Mesothelial cell of epicardium (in vitro differentiated cells): ENCODE data around the gene RSRC1. TPM values are rescaled to one million over a fixed set of nuclear protein-coding genes. Genes with fewer than 3 reads are reported as not detected.

Experiments
- DNase-seq, 2 experiments: peaks; one replicate each; pipeline ENCODE4 v3.0.0; 2021; ENCODE audit warnings: low spot score in 2 of 2; ENCODE audit not compliant: unreplicated experiment in 2 of 2
- H3K27ac Mint-ChIP-seq: 2 replicates; pipeline ENCODE4 v1.8.0; 2021; ENCODE audit warnings: mixed read lengths
- H3K27me3 Mint-ChIP-seq: 2 replicates; pipeline ENCODE4 v1.8.0; 2021; ENCODE audit warnings: low read depth, mixed read lengths
- H3K36me3 Mint-ChIP-seq: 2 replicates; pipeline ENCODE4 v1.8.0; 2021; ENCODE audit warnings: mixed read lengths
- H3K4me1 Mint-ChIP-seq: 2 replicates; pipeline ENCODE4 v1.8.0; 2021; ENCODE audit warnings: mixed read lengths
- H3K4me3 Mint-ChIP-seq: 2 replicates; pipeline ENCODE4 v1.8.0; 2021; ENCODE audit warnings: mild to moderate bottlenecking, moderate library complexity, mixed read lengths
- H3K9me3 Mint-ChIP-seq: 2 replicates; pipeline ENCODE4 v1.8.0; 2021; ENCODE audit warnings: mixed read lengths
- CTCF ChIP-seq: fragments of 200-600 bp; sonication (generic); IDR thresholded peaks from one replicate; pipeline ENCODE4 v1.5.0; 2021; ENCODE audit warnings: antibody characterized with exemption; ENCODE audit not compliant: unreplicated experiment
- total RNA-seq: library from RNA; stranded (reverse); gene quantifications from 3 replicates; pipeline ENCODE4 v1.2.1, GENCODE V29; 2021

RSRC1 gene
- total RNA-seq, 1 donor from 2014 or later: 34.9 TPM

GRCh38 chr3:158569794-158570193 is 459.9 kb downstream of the RSRC1 start:
- Mint-ChIP-seq H3K27ac (peak overlapping the region; percentile 99), H3K36me3 (no peaks in the 10 kb centered on the region), H3K9me3 (peaks cover 5% of the 10 kb centered on the region), H3K4me1 (peaks cover 12% of the 10 kb centered on the region), H3K27me3 (peaks cover 43% of the 10 kb centered on the region), H3K4me3 (no peak overlapping the region)
- no peak for DNase-seq
- no peak for TF ChIP-seq CTCF

GRCh38 chr3:158570999-158571702 is 461.3 kb downstream of the RSRC1 start, which contains the start of gene MLF1:
TSS of gene MLF1 (plus strand) at chr3:158571194. CDS start at chr3:158571301, 107 bp downstream.
- Mint-ChIP-seq H3K4me1 (peaks cover 12% of the 10 kb centered on the region), H3K4me3 (peak within 1 kb of the TSS; percentile 88), H3K27ac (peak within 1 kb of the TSS; percentile 99), H3K27me3 (peaks cover 42% of the 10 kb centered on the region), H3K36me3 (no peaks in the 10 kb centered on the region), H3K9me3 (no peaks in the 10 kb centered on the region)
- no peak for TF ChIP-seq CTCF
- peak; percentile 92 to 97 for DNase-seq

- Mint-ChIP-seq H3K9me3 (no peaks in the 10 kb centered on the region), H3K36me3 (no peaks in the 10 kb centered on the region), H3K27me3 (peaks cover 37% of the 10 kb centered on the region), H3K27ac (no peak overlapping the region), H3K4me3 (no peak overlapping the region), H3K4me1 (peaks cover 12% of the 10 kb centered on the region)
- TF ChIP-seq CTCF: no peak
- DNase-seq: no peak
Measured at GRCh38 chr3:158571969-158572765, 462.3 kb downstream of the RSRC1 start.

GRCh38 chr3:158572766-158573060 is 462.8 kb downstream of the RSRC1 start:
- Mint-ChIP-seq H3K27me3 (peaks cover 32% of the 10 kb centered on the region), H3K4me1 (peaks cover 12% of the 10 kb centered on the region), H3K36me3 (no peaks in the 10 kb centered on the region), H3K27ac (no peak overlapping the region), H3K4me3 (no peak overlapping the region), H3K9me3 (no peaks in the 10 kb centered on the region)
- no peak for DNase-seq
- no peak for TF ChIP-seq CTCF

- DNase-seq: no peak
- Mint-ChIP-seq H3K4me3 (no peak overlapping the region), H3K4me1 (peaks cover 12% of the 10 kb centered on the region), H3K9me3 (no peaks in the 10 kb centered on the region), H3K27ac (no peak overlapping the region), H3K36me3 (no peaks in the 10 kb centered on the region), H3K27me3 (peaks cover 22% of the 10 kb centered on the region)
- no peak for TF ChIP-seq CTCF
Measured at GRCh38 chr3:158573714-158574113, 463.8 kb downstream of the RSRC1 start.
